GM21381 (cell line): ENCODE data around the gene ABCC5.

Experiments used
- ATAC-seq: cut with Tn5 transposase; IDR thresholded peaks from one replicate; pipeline ENCODE4 v1.9.1; 2021; ENCODE audit warnings: mild to moderate bottlenecking, moderate library complexity; ENCODE audit not compliant: unreplicated experiment

ABCC5 gene

DNA sequence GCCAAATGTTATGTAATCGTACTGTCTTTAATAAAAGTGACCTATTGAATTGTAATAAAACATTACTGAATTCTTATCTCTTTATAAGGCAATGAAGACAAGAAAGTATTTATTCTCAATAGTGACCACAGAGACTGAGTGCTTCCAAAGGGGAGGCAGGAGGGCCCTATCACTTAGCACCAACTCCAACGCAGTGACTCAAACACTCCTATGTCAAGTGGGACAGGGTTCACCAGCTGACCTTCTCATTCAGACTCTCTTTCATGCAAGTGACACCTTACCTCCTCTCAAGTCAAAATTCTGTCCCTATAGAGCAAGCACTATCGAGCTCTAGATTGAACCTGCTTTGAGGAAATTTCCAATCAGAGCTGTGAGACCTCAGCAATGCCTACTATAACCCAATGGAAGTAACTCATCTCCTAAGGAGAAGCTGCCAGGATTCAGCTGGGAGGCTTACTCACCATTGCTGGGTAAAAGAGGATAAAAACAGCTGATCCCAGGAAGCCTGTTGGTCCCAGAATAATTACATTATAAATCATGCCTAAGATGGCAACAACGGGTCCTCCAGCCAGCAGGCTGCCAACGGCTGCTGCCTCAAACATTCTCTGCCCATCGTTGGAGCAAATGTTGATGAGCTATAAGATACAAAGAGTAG is 35.6 kb downstream of the ABCC5 start:
- no peak for ATAC-seq

DNA sequence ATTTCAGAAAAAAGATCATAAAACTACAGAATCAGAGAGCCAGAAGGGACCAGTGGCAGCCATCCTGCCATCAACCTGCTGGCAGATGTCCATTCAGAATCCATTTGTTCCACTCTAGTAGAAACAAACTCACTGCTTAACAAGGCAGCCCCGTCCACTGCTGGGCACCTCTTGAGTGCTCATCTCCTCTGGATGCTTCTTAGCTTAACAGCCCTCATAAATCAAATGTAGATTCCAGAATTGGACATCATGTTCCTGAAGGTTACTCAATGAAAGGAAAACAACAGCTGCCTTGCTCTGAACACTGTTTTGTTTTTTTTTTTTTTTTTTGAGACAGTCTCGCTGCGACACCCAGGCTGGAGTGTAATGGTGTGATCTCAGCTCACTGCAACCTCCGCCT is 37.3 kb downstream of the ABCC5 start:
- no peak for ATAC-seq

DNA sequence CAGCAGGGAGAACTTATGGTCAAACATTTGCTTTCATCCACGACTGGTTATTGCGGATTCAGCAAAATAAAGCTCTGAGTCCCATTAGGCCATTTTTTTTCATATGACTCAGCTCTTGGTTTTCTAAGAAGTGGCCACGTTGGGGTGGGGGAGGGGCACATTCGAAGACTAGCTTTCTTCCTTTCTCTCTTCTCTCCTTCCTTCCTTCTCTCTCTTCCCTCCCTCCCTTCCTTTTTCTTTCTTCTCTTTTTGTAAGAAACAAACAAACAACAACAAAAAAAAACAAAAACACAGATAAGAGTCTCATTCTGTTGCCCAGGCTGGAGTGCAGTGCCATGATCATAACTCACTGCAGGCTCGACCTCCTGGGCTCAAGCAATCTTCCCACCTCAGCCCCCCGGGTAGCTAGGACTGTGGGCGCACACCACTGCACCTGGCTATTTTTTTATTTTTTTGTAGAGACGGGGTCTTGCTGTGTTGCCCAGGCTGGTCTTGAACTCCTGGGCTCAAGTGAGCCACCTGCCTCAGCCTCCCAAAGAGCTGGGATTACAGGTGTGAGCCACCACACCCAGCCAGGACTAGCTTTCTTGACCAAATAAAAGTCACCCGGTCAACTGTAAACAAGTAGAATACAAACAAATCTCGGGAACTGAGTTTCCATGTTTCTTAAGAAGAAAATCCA is 41.6 kb downstream of the ABCC5 start:
- no peak for ATAC-seq

DNA sequence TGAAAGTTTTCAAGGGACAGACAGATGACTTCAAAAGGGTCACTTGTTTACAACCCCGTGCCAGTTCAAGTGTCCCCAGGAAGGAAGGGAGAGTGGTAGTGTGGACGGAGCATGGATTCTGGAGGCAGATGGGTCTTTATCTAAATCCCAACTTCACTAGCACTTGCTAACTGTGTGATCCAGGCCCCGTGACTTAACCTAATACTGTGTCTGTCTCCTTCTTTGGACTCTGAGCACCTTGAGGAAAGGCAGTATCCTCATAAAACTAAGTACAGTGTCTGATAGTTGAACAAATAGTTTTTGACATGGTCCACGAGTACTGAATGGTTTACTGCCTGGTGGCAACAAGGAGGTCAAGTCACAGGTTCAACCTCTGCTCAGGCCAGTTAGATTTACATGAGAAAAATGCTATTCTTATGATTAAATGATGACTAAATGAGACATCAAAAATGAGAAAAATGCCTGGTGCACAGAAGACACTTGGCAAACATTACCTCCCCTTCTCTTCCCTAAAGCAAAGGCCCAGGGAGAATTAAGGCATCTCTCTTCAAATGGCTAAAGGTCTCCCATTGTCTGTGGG is 48.9 kb downstream of the ABCC5 start:
- no peak for ATAC-seq

DNA sequence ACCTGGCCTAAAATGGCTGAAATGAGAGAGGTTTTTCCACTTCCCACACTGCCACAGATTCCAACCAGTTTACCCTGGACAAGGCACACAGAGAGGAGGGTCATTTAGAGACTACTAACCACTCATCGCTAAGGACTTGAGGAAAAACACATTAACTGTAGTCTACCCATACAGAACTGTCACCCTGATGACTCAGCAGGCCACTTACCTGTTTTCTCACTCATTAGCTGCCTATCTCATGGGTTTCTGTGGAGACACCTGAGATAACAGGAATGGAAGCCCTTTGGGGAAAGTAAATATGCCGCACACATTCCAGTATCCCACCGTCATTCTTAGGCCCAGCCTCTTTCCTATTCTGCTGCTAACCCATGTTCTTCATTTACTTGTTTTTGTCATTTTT is 50.0 kb downstream of the ABCC5 start:
- ATAC-seq = no peak

DNA sequence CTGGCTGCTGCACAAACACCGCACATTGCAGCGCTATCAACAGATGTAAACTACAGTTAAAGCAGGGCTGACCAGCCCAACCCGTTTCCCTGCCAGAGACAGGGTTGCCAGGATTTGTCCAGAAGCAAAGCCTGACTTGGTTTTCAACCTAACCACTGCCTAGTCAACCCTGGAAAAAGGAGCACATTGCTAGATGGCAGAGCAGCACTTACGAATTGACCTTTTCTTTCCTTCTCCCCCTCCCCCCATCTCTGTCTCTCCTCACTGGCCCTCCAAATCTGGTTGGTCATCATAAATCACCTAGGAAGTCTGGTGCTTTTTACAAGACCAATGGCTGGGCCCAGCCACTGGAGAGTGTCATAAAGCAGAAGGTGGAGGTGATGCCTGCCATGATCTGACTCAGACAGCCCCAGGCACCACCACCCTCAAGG is 51.3 kb downstream of the ABCC5 start:
- no peak for ATAC-seq

DNA sequence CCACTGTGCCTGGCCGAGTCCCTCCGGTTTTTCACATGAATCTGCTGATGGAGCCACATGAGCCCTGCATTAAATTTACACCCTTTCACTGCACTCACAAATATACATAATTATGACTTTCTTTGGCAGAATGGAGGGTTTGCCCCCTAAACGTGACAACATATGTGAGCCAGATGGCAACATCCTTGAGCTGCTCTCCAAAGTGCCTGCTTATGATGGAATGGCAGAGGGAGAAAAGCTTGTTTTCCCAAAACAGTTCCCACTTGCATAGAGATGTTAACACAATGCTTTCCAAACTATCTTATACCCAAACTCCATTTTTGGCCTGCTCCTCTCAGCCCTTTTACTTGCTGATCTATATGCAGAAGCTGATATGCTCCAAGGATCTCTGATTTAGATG is 54.9 kb downstream of the ABCC5 start:
- no peak for ATAC-seq

DNA sequence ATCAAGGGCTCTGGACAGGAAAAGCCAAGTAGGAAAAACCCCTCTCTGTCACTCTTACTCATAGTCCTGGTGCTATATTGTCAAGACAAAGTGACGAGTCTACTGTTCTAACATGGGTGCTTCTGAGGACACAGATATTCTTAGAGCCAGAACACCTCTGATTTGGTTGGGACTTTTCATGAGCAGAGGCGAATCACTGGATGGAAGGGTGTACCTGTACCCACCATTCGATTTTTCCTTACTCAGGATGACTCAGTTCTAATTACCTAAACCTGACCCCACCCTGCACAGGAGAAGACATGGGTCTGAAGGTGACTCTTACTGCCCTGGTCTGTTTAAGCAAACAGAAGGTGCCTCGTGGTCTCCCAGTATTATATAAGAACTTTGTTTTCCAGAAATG is 58.5 kb downstream of the ABCC5 start:
- ATAC-seq = no peak

DNA sequence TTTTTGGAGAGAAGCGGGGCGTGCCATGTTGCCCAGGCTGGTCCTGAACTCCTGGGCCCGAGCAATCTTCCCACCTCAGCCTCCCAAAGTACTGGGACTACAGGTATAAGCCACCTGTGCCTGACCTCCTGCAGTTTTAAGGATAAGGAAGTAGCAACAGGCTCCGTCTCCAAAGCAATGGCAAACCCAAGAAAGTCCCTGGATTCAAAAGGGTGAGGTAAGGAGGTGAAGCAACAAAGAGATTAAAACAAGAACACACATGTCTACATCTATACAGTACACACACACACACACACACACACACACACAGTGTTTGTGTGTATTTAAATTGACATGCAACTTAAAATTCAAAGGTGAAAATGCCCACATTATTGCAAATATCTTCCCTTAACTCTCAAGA is 58.9 kb downstream of the ABCC5 start:
- no peak for ATAC-seq

DNA sequence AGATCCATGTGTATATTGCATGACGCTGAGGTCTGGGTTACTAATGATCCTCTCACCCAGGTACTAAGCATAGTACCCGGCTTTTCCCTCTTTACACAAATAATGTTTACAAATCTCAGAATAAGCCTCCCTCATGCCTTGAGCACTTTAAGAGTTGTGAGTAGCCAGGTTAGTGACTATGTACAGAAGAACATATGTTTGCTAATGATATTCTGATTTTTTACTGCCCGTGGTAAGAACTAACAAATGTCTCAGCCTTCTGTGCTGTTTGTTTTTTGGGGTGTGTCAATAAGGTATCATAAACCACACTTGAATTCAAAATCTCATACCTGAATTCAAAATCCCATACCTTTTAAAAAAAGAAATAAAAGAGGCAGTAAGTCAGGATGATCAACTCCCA is 59.5 kb downstream of the ABCC5 start:
- ATAC-seq = no peak

DNA sequence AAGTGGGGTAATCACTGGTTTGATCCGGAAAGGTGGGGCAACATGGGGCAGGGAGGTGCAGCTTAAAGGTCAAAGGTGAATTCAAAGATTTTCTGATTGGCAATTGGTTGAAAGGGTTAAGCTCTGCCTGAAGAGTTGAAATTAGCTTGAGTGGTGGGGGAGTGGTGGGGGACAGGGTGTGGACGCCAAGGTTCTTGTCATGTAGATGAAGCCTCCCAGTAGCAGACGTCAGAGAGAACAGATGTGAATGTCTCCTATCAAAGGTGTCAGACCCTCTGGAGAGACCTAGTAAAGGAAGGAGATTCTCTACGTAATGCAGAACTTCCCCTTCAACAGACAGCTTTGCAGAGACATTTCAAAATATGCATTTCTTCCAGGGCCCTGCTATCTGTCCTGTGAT is 62.8 kb downstream of the ABCC5 start:
- ATAC-seq = no peak

DNA sequence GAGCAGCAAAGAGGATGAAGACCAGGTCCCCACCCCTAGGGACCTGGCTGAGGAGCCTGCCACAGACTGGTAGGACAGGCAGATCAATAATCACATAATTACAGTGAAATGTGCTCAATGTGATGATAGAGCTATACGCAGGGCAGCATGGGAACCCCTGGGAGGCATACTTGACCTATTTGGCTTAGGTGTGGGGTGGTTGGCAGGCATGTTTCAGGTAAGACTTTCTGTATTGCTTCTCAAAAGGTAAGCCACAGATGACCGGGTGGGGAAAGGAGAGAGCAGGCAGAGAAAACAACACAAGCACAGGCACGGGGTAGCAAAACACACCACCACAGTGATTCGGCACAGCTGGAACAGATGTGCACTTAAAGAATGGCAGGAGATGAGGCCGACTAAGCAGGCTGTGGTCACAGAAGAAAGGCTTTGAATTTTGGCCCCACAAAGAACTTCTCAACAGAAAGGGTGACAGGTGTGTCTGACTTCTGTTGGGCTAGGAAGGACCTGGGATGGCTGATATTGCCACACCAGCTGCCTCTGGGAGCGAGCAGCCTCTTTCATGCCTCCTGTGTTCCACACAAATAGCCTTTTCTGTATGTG is 64.1 kb downstream of the ABCC5 start:
- ATAC-seq = no peak

DNA sequence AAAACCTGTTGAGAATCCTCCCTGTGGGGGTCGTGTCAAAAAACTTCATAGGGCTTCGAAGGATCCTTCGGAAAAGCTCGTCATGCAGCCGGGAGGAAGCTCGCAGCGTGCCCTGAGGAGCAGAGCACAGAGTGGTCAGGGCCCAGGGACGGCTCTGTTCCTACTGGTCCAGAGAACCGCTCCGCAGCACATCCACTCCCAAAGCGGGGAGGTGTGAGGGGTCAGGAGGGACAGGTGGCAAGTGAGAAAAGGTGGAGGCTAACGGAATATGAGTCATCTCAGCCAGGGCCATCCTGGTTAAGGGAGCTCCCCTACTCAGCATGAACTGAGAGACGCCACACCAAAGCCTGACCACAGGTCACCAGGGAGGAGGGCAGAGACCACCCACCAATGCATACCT is 66.2 kb downstream of the ABCC5 start:
- ATAC-seq = no peak

DNA sequence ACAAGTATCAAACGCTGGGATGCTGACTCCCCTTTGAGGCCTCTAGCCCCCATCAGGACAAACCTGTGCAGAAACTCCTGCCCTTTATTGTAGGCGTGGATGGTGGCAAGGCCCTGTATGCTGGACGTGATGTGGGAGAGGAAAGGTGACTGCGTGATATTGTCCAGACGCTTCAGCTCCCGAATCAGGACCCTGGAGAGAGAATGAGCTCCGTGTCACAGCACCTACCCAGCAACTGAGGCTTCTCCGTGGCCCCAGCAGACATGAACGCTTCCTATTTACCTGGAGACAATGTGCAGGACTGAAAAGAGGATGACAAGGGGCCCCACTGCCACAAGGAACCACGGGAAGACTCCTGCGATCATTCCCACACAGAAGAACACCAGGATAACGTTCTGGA is 68.0 kb downstream of the ABCC5 start:
- no peak for ATAC-seq

DNA sequence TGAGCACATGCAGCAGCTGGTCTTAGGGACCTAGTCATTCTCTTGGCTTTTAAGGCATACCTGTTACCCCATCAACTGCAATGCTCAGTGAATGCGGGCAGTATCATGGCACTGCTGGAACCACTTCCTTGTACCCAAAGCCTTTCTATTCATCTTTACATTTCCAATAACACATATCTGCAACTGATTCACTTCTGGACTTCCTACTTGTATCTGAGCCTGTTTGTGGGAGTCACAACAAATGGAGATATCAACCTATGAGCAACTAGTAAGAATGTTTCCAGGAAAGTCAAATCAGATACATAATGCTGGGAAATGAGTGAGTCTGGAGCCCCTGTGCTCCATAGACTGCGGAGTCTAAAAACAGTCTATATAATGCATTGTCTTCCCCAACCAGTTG is 71.6 kb downstream of the ABCC5 start:
- ATAC-seq = no peak

DNA sequence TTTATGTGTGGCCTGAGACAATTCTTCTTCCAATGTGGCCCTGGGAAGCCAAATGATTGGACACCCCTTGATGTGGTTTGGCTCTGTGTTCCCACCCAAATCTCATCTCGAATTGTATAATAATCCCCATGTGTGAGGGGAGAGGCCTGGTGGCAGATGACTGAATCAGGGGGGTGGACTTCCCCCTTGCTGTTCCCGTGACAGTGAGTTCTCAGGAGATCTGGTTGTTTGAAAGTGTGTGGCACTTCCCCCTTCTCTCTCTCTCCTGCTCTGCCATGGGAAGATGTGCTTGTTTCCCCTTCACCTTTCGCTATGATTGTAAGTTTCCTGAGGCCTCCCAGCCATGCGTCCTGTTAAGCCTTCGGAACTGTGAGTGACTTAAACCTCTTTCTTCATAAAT is 72.9 kb downstream of the ABCC5 start:
- no peak for ATAC-seq

DNA sequence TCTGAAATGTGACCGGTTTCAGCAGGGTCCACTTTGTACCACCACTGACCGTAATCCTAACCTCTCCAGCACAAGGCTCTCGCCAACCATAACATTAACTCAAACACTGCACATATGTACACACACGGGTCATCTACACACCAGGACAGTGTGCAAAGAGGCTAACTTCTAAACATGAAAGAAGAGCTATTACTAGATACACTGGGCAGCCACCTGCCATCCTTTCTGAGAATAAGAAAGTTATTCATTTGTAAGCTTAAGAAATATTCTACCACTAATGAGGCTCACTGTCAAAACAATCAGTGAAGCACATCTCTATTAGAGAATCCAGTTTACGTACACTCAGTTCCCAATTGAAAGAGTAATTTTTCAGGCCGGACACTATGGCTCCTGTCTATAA is 73.9 kb downstream of the ABCC5 start:
- no peak for ATAC-seq

DNA sequence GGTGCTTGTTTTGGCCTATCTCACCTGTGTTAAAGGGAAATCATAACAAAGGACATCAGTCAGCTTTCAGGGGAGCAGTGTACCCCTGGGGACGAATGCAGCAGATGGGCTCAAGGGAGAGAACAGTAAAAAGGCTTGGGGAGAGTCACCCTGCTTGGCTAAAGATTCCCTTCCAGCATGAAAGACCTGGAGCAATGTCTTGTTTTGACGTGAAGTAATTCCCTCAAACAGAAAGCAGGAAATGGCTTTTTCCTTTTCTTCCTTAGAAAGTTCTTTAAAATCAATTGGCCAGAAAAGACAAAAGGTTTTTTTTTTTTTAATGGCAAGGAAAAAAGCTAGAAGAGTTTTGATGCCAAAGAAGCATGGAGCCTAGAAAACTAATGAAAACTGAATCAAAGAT is 76.5 kb downstream of the ABCC5 start:
- ATAC-seq = no peak

DNA sequence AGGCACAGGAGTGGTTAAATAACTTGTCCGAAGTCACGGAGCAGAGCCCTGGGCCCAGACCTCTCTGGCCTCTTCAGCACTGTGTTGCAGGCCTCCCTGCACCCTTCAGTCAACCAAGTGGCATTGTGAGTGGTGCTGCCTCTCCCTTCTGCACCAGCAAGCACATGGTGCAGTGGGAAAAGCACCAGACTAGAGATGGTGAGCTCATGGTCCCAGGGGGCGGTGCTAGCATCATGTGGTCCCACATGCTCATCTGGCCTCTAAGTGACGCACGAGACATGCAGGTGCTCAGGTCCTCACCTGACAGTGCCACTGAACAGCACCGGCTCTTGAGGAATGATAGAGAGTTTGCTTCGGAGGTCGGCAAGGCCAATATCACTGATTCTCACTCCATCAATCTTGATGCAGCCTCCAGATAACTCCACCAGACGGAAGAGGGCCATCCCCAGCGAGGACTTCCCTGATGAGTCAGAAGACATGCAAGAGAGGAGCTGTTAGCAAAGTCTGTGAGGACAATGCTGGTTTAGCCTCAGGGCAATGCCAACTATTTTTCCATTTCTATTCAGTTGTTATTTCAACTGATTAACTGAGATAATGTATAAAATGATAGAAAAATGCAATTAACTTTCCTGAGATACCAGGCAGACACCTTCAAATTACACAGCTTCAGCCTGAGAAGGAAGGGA is 79.9 kb downstream of the ABCC5 start:
- ATAC-seq = no peak

DNA sequence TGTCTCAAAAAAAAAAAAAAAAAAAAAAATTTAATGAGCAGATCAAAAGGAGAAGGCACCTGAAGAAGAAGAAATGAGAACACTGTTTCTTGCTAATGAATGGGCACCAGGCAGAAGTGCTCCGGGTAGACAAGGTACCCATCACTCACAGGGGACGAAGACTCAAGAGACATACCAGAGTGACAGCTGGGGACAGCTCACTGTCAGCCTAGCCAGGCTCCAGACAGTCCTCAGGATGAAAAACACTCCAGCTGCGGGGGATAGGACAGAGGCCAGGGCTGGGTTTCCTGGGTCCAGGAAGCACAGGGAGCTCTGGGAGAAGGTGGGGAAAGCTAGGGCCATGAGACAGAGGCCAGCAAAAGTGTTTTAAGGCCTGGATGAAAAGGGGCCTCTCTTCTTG is 84.5 kb downstream of the ABCC5 start:
- no peak for ATAC-seq

DNA sequence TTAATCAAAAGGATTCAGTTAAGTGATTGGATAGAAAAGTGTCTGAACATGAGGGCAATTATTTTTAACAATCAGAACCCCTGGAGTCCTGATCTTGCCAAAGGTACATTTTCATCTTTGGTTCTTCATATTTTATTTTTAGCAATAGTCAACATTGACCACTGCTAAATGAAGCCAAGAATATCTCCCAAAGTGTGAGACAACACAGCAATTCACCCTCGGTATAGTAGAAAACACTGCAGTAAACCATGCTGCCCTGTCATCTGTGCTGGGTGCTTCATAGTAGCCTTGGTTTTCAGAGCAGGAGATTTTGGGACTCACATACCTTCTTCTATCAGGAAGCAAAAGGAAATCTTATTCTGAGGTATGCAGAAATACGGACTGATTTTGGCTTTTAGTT is 85.8 kb downstream of the ABCC5 start:
- no peak for ATAC-seq

DNA sequence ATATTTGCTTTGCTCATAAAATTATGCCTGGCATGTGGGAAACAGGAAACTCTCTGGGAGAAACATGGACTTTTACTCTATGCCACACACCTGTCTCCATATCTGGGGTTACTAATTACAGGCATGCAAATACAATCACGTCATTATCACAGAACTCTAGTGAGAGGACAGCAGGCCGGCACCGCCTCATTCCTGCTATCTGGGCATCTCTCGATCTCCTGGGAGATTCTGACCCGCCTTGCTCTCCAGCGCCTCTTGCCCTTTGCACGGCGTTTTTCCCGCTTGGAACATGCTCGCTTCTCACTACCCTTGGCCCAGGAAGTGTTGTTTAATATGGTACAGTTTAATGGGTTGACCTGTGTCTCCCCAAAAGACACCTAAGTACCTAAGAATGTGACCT is 87.6 kb downstream of the ABCC5 start:
- no peak for ATAC-seq
